GM21526 (cell line): ENCODE results near the gene ASGR2.
"Not testable (repeated sequence)": the region's sequence is repeated elsewhere in the genome, so short reads cannot be mapped to it uniquely, and the experiment has no call there.

Source experiments
- ATAC-seq: cut with Tn5 transposase; IDR thresholded peaks from one replicate; pipeline ENCODE4 v1.9.1; 2021; ENCODE audit warnings: moderate library complexity; ENCODE audit not compliant: unreplicated experiment, low FRiP score

Gene ASGR2, protein sequence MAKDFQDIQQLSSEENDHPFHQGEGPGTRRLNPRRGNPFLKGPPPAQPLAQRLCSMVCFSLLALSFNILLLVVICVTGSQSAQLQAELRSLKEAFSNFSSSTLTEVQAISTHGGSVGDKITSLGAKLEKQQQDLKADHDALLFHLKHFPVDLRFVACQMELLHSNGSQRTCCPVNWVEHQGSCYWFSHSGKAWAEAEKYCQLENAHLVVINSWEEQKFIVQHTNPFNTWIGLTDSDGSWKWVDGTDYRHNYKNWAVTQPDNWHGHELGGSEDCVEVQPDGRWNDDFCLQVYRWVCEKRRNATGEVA

GRCh38 chr17:7114241-7114874 lies at the start of gene ASGR2:
Gene ASGR2, minus strand, starts transcription at chr17:7114822. Its CDS starts 582 bp downstream, at chr17:7114240.
- ATAC-seq = no peak

DNA sequence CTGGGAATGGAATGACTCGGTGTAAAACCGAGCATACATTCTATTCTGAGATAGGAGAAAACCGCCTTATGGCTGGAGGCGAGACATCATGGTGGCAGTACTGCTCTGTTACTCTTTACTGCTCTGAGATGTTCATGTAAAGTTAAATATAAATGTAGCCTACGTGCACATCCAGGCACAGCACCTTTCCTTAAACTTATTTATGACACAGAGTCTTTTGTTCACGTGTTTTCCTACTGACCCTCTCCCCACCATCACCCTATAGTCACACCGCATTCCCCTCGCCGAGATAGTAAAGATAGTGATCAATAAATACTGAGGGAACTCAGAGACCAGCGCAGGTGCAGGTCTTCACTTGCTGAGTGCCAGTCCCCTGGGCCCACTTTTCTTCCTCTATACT lies 44.9 kb upstream of the ASGR2 start:
- ATAC-seq = not testable (repeated sequence)

- ATAC-seq = not testable (repeated sequence)
Observed at GRCh38 chr17:7158424-7158823, 43.8 kb upstream of the ASGR2 start.

GRCh38 chr17:7156342-7156940 lies 41.8 kb upstream of the ASGR2 start:
- ATAC-seq = no peak

DNA sequence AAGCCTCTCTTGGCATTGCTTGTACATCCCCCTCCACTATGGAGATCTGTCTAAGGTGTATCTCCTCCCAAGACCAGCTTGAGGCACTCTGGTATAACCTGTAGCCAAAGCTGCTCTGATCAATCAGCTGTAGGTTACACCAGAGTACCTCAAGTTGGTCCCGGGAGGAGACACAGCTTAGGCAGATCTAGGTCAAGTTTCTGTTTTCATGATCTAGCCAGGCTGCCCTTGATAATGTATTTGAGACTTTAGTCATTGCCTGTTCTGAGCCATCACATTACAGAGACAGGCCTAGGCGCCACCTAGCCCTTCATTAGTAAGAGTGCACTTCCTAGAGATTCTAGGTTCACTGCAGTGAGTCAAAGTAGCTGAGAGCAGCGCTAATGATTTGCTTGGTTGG lies 33.1 kb upstream of the ASGR2 start:
- no peak for ATAC-seq

GRCh38 chr17:7146115-7146514 lies 31.5 kb upstream of the ASGR2 start:
- no peak for ATAC-seq

- ATAC-seq = no peak
Observed at GRCh38 chr17:7144213-7144612, 29.6 kb upstream of the ASGR2 start.

DNA sequence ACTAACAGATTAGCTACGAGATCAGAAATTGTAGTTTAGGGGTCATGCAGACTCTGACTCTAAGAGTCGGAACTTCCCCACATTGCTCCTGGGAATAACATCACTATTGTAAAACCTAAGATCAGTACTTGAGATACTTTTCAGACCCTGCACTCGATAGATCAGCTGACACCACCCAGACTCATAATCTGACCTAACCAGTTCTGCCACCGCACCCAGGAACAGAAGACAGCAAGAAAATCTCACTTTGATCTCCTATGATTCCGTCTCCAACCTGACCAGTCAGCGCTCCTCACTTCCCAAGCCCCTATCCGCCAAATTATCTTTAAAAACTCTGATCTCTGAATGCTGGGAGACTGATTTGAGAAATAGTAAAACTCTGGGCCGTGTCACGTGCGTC lies 27.2 kb upstream of the ASGR2 start:
- ATAC-seq = no peak

DNA sequence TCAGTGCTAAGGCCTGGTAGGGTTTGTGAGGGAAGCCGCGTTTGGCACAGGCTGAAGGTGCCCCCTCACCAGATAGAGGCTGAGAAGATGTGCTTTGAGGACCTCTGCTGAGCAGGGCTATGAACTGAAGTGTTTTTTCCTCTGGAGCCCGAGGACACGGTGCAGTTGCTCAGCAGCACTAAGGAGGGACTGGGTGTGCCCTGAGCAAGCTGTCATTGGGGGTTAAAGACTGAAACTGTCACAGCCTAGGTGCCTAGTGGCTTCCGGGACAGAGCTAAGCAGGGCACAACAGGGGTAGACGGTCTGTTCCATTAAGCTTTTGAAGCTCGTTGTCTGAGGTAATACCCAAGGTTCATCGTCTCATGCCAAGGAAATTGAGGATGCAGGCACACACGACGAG lies 24.8 kb upstream of the ASGR2 start:
- ATAC-seq = no peak

DNA sequence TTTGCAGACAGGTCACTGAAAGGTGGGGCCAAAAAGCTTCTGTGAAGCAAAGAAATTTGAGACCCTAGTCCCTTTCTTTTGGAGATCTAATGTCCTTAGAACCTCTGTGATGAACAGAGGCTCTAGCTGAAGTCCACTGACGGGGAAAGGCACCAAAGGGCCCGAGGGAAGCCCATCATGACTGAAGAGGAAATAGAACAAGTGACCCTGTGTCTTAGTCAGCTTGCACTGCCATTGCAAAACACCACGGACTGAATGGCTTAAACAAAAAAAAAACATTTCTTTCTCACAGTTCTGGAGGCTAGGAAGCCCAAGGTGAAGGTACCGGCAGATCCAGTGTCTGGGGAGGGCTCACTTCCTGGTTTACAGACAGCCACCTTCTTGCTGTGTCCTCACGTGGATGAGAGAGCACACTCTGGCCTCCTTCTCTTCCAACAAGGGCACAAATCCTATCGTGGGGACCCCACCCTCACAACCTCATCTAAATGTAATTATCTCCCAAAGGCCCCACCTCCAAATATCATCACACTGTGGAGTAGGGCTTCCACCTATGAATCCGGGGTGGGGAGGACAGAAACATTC lies 24.3 kb upstream of the ASGR2 start:
- no peak for ATAC-seq

- ATAC-seq = no peak
Observed at GRCh38 chr17:7137171-7137943, 22.7 kb upstream of the ASGR2 start.

DNA sequence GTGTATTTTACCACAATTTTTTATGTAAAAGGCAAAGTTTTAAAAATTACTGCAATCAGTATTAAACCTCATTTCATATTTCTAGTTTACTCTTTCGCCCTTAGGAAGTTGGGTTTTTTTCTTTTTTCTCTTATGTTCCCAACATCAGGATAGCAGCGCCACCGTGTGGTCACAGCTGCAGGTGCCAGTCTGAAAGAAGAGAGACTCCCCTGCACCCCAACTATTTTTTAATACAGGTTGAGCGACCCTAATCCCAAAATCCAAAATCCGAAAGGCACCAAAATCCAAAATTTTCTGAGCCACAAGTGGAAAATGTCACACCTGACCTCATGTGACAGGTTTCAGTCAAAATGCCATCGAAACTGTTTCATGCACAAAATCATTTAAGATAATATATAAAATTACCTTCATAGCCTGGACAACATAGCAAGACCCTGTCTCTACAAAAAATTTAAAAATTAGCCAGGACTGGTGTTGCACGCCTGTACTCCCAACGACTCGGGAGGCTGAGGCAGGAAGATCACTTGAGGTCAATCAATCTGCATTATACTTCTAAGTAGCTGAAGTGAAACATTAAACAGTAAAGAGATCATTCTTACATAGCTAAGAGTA lies 21.8 kb upstream of the ASGR2 start:
- no peak for ATAC-seq

DNA sequence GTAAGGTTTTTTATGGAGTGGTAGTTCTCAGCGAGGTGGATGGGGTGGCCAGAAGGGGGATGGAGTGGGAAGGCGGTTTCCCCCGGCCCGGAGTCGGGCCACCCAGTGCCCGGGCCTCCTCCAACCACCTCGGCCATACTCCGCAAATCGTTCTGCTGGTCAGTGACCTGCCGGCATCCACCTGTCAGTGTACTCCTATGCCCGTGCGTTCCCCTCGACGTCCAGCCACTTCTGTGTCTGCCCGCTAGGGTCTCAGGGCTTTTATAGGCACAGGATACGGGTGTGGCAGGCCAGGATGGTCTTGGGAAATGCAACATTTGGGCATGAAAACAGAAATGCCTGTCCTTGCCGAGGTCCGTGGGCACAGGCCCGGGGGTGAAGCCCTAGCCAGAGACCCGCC lies 19.3 kb upstream of the ASGR2 start:
- ATAC-seq = no peak

DNA sequence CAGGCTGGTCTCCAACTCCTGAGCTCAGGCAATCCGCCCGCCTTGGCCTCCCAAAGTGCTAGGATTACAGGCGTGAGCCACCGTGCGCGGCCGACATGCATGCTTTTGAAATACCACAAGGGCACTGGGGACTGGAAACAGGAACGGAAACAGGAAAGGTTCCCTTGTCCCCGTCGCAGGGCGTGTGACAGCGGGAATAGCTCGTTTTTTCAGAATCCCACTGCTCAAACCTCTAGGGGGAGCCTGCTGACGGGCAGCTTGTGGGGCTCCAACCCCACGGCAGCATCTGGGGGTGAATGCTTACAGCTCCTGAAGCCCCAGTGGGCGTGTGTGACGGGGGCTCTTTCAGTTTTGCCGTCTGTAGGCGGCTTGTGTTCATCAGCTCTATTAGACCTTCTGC lies 18.8 kb upstream of the ASGR2 start:
- no peak for ATAC-seq

GRCh38 chr17:7132511-7133094 lies 18.0 kb upstream of the ASGR2 start:
- peak; percentile 63 for ATAC-seq

GRCh38 chr17:7131423-7131791 lies 16.8 kb upstream of the ASGR2 start:
- ATAC-seq = no peak

DNA sequence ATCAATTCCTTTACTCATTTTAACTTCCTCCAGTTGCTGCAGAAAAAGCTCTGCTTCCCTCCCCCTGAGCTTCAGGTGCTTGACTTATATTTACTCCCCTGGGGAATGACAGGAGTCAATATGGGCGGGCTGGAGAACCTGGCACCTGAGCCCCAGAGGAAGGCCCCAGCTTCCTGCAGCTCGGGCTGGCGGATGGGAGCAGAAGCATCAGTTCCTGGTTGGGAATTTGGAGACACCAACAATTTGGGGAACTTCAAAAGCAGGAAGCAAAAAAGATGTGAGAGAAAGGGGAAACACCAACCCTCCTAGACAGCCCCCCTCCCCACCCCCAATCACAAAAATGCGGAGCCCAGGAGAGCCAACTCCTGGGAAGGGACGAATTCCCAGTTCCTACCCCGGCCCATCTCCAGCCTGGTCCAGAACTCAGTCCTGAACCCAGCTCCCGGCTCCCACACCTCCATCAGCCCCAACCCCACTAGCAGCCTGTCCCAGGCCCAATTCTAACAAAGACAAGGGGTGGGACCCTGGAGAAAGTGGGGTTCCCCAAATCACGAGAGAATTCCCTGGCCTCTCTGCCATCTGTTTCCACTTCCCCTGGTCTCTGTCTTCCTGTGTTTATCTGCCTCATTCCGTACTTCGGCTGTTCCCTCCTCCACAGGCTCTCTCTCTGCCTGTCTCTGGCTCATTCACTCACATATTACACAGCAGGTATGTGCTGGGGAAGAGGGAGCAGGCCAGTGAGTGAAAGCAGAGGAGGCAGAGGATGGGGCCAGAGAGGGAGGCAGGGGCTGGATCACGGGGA lies 16.2 kb upstream of the ASGR2 start:
- ATAC-seq = no peak

DNA sequence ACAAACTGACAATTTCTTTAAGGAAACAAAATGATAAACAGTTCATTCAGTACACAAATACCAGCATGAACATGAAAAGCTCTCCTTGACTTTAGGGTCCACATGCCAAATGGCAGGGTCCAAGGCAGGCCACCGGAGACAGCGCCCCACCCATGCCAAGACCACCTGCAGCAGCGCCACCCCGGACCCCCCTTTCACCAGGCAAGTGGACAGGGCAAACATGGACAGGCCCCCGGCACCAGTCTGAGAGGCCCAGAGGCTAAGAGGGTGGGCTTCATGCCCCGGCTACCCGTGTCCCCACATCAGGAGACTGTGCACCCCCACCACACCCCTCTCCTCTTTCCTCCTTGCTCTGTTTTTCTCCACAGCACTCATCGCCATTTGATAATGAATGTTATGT lies 14.7 kb upstream of the ASGR2 start:
- no peak for ATAC-seq

DNA sequence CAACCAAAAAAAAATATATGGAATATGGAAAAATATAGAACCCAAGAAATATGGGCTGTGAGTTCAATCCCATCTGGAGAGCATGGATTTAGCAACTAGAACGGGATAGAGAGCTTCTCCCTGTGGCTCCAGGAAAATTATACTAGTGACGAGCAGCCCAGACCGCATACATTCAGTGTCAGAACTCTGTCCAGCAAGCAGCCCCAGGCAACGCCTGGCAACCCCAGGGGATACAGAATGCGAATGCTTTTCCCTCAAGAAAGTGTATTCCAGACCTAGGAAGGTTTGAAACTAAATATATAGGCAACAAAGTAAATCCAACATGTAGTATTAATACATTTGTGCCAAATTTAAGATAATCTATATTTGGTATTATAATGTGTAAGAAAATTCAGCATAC lies 13.5 kb upstream of the ASGR2 start:
- no peak for ATAC-seq
